ENCODE results near the gene KAZN.

Gene KAZN

DNA sequence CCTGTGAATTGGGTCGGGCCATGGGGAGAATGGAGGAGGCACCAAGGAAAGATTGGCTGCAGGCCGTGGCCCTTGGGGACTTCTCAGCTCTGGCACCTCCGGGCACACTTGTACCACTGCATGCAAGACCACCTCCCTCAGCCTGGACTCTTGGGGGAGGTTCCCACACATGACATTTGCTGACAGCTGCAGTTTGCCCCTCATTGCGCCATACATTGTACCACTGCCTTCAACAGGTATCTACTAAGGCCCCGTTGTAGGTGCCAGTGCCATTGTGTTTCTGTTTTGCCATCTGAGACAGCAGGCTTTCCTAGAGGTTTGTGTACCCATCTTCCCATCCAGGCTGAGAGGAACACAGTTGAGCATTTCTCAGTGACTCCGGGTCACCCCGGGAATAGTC lies 395.7 kb downstream of the KAZN start:
- no peak for DNase-seq

DNA sequence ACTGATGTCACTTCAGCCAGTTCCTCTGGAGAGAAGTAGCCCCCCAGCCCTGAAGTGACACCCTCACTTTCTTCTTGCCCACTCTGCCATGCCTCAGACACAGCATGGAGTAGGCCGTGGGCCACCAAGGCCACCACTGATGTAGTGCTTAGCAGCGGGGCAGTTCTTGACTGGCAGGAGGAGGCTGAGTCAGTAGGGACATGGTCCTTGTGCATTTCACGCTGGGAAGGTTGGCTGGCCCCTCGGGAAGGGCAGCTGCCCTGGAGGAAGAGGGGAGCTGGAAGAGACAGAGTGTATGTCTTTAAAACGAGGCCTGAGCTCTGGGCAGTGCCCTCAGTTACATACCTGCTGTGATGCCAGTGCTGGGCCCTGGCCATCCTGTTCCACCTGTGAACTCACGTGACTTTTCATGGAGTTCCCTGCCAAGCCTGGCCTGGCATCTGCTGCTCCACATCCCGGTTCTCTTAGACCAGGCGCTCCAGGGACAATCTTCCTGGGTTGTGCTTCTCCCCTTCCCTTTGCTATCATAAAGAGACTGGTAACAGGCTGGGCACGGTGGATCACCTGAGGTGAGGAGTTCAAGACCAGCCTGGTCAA lies 396.5 kb downstream of the KAZN start:
- no peak for DNase-seq

DNA sequence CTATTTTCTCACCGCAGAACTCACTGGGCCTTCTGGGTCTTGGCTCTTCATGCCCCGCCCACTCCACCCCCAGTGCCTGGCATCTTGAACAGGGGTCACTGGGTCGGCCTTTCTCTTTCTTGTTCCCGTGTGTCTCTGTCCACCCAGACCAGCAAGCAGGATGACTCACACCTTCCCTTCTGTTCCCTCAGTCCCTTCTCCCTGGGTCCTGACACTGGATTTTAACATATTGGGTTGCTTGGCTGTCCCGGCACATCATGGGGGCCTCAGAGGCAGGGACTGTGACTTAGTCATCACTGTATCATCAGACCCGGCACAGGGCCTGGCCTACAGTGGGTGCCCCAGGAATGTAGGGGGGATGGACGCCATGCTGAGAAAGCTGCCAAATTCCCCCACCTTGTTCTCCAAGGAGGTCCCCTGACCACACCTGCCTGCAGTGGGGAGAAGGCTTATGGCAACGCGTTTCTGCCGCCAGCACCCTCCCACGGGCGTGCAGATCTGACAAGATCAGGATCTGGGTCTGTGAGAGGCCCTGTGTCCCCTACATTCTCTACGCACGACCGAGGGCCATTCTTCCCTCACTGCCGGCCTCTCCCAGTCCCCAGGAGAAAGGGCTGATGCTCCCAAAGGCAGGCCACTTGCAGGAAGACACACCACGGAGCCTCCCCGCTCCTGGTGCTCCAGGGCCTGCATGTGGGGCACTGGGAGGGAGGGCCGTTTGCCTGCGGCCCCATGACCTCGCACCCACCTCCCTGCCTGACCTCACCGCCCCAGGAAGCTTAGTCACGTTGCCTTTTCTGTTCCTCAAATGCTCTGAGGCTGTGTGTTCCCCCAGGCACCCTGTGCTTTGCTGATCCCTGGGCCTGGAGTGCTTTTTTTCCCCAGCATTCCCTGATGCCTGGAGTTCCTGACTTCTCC lies 397.9 kb downstream of the KAZN start:
- DNase-seq = no peak

GRCh38 chr1:14997646-14998276 lies 399.3 kb downstream of the KAZN start:
- no peak for DNase-seq

DNA sequence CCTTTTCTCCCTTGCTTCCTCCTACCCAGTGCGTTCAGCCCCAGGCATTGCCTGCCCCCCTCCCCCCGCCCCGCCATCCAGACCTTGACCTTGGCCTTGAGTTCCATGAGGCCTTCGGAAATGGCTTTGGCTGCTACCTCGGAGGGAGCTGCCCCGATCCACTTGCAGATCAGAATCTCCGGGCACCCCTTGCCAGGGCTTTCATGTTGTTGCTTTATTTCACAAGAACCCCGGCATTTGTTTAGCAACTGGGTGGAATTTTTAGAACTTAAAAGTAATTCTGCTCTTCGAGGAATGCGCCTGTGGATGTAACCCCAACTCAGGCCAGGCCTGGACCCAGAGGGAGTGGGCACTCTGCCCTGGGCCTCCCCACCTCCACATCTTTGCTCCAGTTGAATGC lies 401.0 kb downstream of the KAZN start:
- no peak for DNase-seq

DNA sequence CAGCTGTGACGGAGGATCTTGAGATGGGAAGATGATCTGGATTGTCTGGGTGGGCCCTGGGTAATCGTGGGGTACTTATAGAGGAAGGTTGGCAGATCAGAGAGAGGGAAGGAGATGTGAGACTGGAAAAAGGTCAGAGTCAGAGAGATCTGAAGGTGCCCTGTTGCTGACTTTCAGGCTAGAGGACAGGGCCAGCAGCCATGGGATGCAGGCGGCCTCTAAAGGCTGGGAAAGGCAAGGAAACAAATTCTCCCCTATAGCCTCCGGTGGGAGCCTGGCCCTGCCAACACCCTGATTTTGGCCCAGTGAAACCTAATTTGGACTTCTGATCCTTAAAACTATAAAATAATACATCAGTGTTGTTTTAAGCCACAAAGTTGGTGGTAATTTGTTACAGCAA lies 401.5 kb downstream of the KAZN start:
- DNase-seq = no peak

DNA sequence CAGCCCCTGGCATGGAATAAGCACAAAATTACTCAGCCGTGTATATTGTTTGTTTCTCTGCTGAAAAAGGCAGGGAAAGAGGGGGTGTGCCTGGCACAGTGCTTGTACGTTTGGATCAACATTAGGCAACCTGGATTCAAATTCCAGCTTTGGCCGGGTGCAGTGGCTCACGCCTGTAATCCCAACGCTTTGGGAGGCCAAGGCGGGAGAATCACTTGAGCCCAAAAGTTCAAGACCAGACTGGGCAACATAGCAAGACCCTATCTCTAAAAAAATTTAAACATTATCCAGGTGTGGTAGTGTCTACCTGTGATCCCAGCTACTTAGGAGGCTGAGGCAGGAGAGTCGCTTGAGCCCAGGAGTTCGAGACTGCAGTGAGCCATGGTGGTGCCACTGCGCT lies 402.2 kb downstream of the KAZN start:
- no peak for DNase-seq

- no peak for DNase-seq
Observed at GRCh38 chr1:15001317-15001915, 402.9 kb downstream of the KAZN start.

GRCh38 chr1:15002325-15002724 lies 403.8 kb downstream of the KAZN start:
- DNase-seq = no peak

DNA sequence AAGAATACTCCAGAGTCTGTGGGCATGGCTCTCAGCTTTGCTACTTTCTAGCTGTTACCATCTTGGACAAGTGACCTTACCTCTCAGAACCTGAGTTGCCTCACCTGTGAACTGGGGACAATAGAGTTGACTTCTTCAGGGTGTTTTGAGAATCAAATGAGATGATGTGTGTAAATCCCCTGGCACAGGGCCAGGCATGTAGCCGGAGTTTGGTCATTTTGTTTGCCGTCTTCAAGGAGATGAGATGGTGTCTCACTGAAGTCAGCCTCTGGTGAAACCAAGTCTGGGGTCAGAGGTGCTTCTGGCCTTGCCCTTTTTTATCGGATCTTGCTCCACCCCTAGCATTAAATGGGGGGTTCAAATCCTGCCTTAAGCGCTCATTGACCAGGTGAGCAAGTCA lies 405.9 kb downstream of the KAZN start:
- DNase-seq = peak; percentile 27

- no peak for DNase-seq
Observed at GRCh38 chr1:15005116-15005515, 406.6 kb downstream of the KAZN start.

DNA sequence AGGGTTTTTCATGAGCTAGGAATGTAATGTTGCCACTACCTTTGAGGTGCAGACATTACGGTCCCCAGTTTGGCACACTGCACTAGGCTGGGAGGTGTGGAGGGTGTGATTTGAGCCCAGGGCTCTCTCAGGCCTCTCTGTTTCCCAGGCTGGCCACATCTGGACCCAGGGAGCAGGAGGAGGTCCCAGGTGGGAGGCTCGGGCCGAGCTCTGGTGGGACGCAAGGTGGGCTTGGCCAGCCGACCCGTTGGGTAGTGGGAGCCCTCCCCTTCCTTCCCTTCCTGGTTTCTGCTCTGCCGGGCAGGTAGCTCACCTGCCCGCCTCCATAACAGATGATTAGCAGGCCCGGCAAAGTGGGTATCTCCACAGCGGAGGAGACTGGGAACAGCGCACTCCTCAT lies 408.9 kb downstream of the KAZN start:
- DNase-seq = no peak

DNA sequence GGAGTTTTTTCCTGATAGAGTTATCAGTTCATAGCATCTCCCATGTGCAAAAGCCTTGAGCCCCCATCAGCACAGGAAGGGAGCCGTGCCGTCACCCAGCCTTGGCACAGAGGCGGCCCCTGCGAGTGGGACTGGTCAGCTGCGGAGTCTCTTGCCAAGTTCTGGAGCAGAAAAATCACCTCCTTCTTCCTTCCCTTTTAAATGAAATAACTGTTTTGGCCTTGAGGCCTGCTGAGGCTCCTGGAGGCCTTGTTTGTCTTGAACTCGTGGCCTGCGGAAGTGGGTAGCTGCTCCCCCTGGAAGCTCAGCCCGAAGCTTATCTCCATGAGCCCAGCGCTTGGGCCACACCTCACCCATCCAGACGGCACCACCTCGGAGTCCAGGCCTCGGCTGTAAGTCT lies 409.4 kb downstream of the KAZN start:
- DNase-seq = no peak

GRCh38 chr1:15008783-15009729 lies 410.6 kb downstream of the KAZN start:
- no peak for DNase-seq

DNA sequence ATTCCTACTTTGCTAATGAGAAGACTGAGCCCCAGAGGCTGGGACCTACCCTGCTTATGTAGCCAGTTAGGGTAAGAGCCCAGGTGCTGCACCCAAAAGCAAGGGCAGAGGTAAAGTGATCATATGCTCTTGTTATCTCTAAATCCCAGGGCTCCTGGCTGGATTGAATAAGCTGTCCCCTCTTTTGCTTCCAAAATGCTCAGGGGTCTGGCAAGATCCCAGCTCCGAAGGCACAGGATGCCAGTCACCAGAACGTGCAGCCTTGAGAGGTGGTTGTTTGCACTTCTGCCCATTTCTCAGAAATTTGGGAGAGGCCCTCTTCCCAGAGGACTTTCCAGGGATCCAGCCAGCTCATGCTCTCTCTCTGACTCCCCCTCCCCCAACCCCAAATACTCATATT lies 412.7 kb downstream of the KAZN start:
- no peak for DNase-seq

GRCh38 chr1:15011661-15012060 lies 413.2 kb downstream of the KAZN start:
- no peak for DNase-seq

DNA sequence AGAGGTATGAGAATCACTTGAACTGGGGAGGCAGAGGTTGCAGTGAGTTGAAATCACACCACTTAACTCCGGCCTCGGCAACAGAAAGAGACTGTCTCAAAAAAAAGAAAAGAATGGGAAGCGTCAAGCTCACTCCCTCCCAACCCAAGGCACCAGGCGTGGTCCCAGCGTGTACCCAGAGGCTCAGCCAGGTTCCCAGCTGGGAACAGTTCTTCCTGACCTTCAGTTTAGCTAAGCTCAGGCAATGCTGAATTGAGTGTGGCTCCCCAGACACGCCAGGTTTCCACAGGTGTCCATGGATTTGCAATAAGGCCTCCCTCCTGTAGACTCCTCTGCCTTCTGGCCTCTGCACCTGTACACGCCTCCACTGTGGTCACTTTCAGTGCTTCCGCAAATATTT lies 414.3 kb downstream of the KAZN start:
- DNase-seq = no peak

DNA sequence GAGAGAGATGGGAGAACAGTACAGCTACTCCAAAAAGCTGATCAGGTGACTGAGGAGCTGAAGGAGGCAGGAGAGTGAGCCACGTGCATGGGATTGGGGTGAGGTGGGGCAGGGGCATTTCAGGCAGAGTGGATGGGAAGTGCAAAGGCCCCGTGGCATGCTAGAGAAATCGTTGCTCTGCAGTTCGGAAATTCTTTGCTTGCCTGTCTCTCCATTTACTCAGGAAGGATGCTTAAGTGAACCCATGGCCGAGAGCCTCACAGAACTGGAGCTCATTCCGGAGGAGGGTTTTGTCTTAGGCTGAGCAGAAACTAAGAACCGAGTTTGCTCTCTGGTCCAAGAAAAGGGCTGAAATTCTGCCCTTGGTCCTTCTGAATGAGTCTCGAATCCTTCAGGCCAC lies 415.3 kb downstream of the KAZN start:
- no peak for DNase-seq

DNA sequence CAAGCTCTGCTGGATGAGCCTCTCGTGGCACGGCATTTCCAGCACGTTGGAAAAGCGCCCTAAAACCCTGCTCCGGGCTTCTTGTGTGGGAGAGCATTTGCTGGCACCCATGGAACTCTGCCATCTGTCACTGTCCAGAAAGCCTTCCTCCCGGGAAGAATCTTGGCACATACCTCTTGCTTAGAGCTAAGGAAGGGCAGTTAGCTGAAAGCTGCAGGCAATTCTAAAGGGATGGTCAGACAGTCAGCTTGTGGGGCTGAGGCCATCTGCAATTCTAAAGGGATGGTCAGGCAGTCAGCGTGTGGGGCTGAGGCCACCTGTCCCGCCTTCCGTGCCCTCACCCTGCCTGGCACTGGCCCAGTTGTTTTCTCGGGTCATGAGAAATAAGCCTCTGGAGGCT lies 416.0 kb downstream of the KAZN start:
- no peak for DNase-seq

DNA sequence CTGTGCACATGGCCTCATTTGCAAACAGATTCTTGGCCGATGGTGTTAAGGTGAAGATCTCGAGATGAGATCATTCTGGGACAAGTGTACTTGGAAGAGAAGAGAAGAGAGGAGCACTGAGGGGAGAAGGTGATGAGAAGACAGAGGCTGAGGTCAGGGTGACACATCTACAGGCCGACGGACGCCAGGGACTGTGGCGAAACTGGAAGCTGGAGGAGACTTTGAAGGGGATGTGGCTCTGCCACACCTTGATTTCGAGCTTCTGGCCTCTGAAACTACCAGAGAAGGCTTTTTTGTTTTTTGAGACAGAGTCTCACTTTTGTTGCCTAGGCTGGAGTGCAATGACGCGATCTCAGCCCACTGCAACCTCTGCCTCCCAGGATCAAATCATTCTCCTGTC lies 417.5 kb downstream of the KAZN start:
- no peak for DNase-seq

DNA sequence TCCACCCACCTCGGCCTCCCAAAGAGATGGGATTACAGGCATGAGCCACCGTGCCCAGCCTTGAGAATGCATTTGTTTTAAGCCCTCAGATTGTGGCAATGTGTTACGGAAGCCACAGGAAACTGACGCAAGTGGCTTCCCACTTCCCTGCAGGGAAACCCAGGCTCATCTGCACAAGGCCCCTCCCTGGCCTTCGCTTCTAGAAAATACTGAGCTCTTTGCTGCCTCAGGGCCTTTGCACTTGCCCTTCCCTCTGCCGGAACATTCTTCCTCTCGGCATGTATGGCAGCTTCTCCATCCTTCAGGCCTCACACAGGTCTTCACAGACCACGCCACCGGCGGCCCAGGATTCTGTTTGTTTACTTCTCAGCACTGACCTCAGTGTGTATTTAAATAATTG lies 418.0 kb downstream of the KAZN start:
- DNase-seq = no peak

GRCh38 chr1:15017120-15017519 lies 418.6 kb downstream of the KAZN start:
- DNase-seq = no peak

DNA sequence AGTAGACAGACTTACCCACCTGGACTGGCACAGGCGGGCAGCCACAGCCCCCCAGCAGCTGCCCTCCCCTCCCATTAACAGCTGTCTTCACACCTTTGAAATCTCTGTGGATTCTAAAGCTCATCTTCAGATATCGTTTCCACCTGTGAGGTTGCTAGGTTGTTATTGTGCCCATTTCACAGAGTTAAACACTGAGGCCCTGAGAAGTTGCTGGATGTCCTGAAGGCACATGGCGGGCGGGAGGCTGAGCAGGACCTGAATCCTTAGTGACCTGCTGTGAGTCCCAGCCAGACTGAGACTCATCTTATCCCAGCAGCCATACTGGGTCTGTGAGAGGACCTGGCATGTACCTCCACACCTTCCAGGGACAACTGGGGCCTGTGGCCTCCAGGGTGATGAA lies 420.3 kb downstream of the KAZN start:
- DNase-seq = no peak

Data from NCI-H82 (cell line).